Sigmoid colon (tissue), 7 donors: ENCODE data around the gene TSR2. TPM values are rescaled to one million over a fixed set of nuclear protein-coding genes. Genes with fewer than 3 reads are reported as not detected.
A peak's percentile ranks its signal among the peaks of the same experiment; 100 is the strongest.
"Not testable (repeated sequence)": the region's sequence is repeated elsewhere in the genome, so short reads cannot be mapped to it uniquely, and the experiment has no call there.

Source experiments
- DNase-seq: peaks from one replicate; pipeline ENCODE4 v3.0.0-alpha.2; 2019
- H3K27ac ChIP-seq, 4 donors: fragments of 200-600 bp; sonication (generic); one replicate each; pipeline ENCODE4 v1.5.1; 2016 to 2019; ENCODE audit warnings: mild to moderate bottlenecking in 1 of 4
- H3K27me3 ChIP-seq, 3 donors: fragments of 200-600 bp; sonication (generic); one replicate each; pipeline ENCODE4 v1.5.1; 2019; ENCODE audit warnings: mild to moderate bottlenecking in 1 of 3
- H3K36me3 ChIP-seq, 4 donors: fragments of 200-600 bp; sonication (generic); one replicate each; pipeline ENCODE4 v1.5.1; 2016 to 2019
- H3K4me1 ChIP-seq, 4 donors: fragments of 200-600 bp; sonication (generic); one replicate each; pipeline ENCODE4 v1.5.1; 2017 to 2019
- H3K4me3 ChIP-seq, 4 donors: fragments of 200-600 bp; sonication (generic); one replicate each; pipeline ENCODE4 v1.5.1; 2017 to 2019; ENCODE audit warnings: mild to moderate bottlenecking in 2 of 4, moderate library complexity in 1 of 4
- H3K9me3 ChIP-seq, 4 donors: fragments of 200-600 bp in 3 of 4; sonication (generic) in 3 of 4; one replicate each; pipeline versions ENCODE4 v1.5.1 to v1.6.1; 2013 to 2019
- CTCF ChIP-seq, 4 experiments: fragments of 450-650 bp in 3 of 4; fragments of 200-600 bp in 1 of 4; IDR thresholded peaks; one replicate each; pipeline ENCODE4 v1.5.1; 2016 to 2019; ENCODE audit warnings: antibody characterized with exemption in 4 of 4, mild to moderate bottlenecking in 3 of 4, moderate library complexity in 2 of 4
- EP300 ChIP-seq, 4 donors: sonication (generic); formaldehyde crosslinking; IDR thresholded peaks; one replicate each; pipeline ENCODE4 v1.6.1; 2017; ENCODE audit warnings: antibody characterized with exemption in 4 of 4
- POLR2A ChIP-seq, 2 donors: fragments of 450-650 bp; IDR thresholded peaks; one replicate each; pipeline ENCODE4 v1.6.1; 2016; ENCODE audit warnings: antibody characterized with exemption in 2 of 2, mild to moderate bottlenecking in 2 of 2, moderate library complexity in 2 of 2
- POLR2AphosphoS5 ChIP-seq, 4 donors: sonication (generic); formaldehyde crosslinking; IDR thresholded peaks; one replicate each; pipeline ENCODE4 v1.6.1; 2017; ENCODE audit warnings: antibody characterized with exemption in 4 of 4
- WGBS, 2 donors: extraction: QIAGEN DNeasy Blood & Tissue Kit; methylation state at CpG; one replicate each; pipeline ENCODE4 v1.1.7; 2013; 5-methylcytosine and 5-hydroxymethylcytosine counted together
- intact Hi-C: fragments of 100-400 bp; cut with DNase I; formaldehyde crosslinking; loops from one replicate; pipeline ENCODE4 v1.15.1; 2023
- polyA plus RNA-seq, 3 donors: library from polyadenylated mRNA; stranded (reverse); fragments of 200-250 nt; gene quantifications; one replicate each; pipeline ENCODE4 v1.2.3, GENCODE V29; 2013
- total RNA-seq, 4 donors: library from RNA; depleted of rRNA; stranded (reverse); fragments of >200 nt; gene quantifications; one replicate each; pipeline ENCODE4 v1.1.0, GENCODE V29; 2016
- donor health status: healthy with polysubstance abuse.
- donor health status: Bipolar disorder and iron deficiency.
- donor health status: healthy.

The TSR2 gene
- total and polyA plus RNA-seq, 7 donors, result 20.2 to 45.9 (median 29.3) TPM

GRCh38 chrX:54482839-54483593 lies 42.8 kb downstream of the TSR2 start:
- 21 to 65% methylated on average over 20 to 21 of the region's 21 CpGs for WGBS, 2 donors
- TF ChIP-seq POLR2AphosphoS5 (IDR thresholded peaks at IDR 0.05) (no peak), POLR2A (IDR thresholded peaks at IDR 0.05) (no peak), EP300 (IDR thresholded peaks at IDR 0.05) (no peak), CTCF (IDR thresholded peaks at IDR 0.05) (no peak)
- Histone ChIP-seq H3K4me1 (peaks cover 0 to 29% (median 20%) of the 10 kb centered on the region in 4 donors), H3K27ac (peak overlapping the region; percentile 66 to 74 (median 70)), H3K36me3 (no peaks in the 10 kb centered on the region), H3K4me3 (peak overlapping the region in 3 of 4 donors; percentile 31 to 35 (median 34)), H3K27me3 (no peaks in the 10 kb centered on the region), H3K9me3 (no peaks in the 10 kb centered on the region)
- no peak for DNase-seq
- intact Hi-C loops, result loop anchor here (5.0 kb wide), 1 partner anchor 49 kb away; the partner anchor contains the start of gene GNL3L

GRCh38 chrX:54483946-54484345 lies 43.7 kb downstream of the TSR2 start:
- H3K4me1 ChIP-seq, result peaks cover 0 to 29% (median 20%) of the 10 kb centered on the region in 4 donors
- H3K4me3 ChIP-seq, result no peak overlapping the region
- WGBS, 2 donors, result 33 to 68% methylated on average over 9 of the region's 9 CpGs
- TF ChIP-seq EP300 (IDR thresholded peaks at IDR 0.05) (no peak), POLR2AphosphoS5 (IDR thresholded peaks at IDR 0.05) (no peak), POLR2A (IDR thresholded peaks at IDR 0.05) (no peak), CTCF (IDR thresholded peaks at IDR 0.05) (no peak)
- no peak for DNase-seq
- H3K9me3 ChIP-seq, result no peaks in the 10 kb centered on the region
- H3K27me3 ChIP-seq, result no peaks in the 10 kb centered on the region
- H3K27ac ChIP-seq, result peak overlapping the region; percentile 66 to 74 (median 70)
- no peaks in the 10 kb centered on the region for H3K36me3 ChIP-seq
- intact Hi-C loops, result loop anchor here (5.0 kb wide), 1 partner anchor 48 kb away; the partner anchor contains the start of gene GNL3L

GRCh38 chrX:54484666-54485065 lies 44.5 kb downstream of the TSR2 start:
- intact Hi-C loops, result loop anchor here (5.0 kb wide), 1 partner anchor 48 kb away; the partner anchor contains the start of gene GNL3L
- H3K9me3 ChIP-seq, result no peaks in the 10 kb centered on the region
- peaks cover 0 to 25% (median 19%) of the 10 kb centered on the region in 4 donors for H3K4me1 ChIP-seq
- no peaks in the 10 kb centered on the region for H3K27me3 ChIP-seq
- H3K4me3 ChIP-seq, result no peak overlapping the region
- H3K36me3 ChIP-seq, result no peaks in the 10 kb centered on the region
- H3K27ac ChIP-seq, result peak overlapping the region in 3 of 4 donors; percentile 66 to 74 (median 70)
- WGBS, 2 donors, result 38 to 50% methylated on average over 3 of the region's 3 CpGs
- DNase-seq, result no peak
- TF ChIP-seq CTCF (IDR thresholded peaks at IDR 0.05) (no peak), POLR2A (IDR thresholded peaks at IDR 0.05) (no peak), EP300 (IDR thresholded peaks at IDR 0.05) (no peak), POLR2AphosphoS5 (IDR thresholded peaks at IDR 0.05) (no peak)

GRCh38 chrX:54489819-54490218 lies 49.6 kb downstream of the TSR2 start:
- intact Hi-C loops, result loop anchor here (10.0 kb wide), 2 partner anchors 315 to 515 kb away; partner anchors contain the start of genes APEX2 and MAGED2

GRCh38 chrX:54492340-54492739 lies 52.1 kb downstream of the TSR2 start:
- no peaks in the 10 kb centered on the region for H3K36me3 ChIP-seq
- no peaks in the 10 kb centered on the region for H3K27me3 ChIP-seq
- no peak for TF ChIP-seq POLR2A (IDR thresholded peaks at IDR 0.05)
- TF ChIP-seq CTCF (IDR thresholded peaks at IDR 0.05), result no peak
- no peak for TF ChIP-seq POLR2AphosphoS5 (IDR thresholded peaks at IDR 0.05)
- TF ChIP-seq EP300 (IDR thresholded peaks at IDR 0.05), result no peak
- no peak for DNase-seq
- 62 to 69% methylated on average over 6 of the region's 6 CpGs for WGBS, 2 donors
- intact Hi-C loops, result loop anchor here (10.0 kb wide), 2 partner anchors 312 to 512 kb away; partner anchors contain the start of genes APEX2 and MAGED2
- H3K9me3 ChIP-seq, result no peaks in the 10 kb centered on the region
- H3K27ac ChIP-seq, result peak overlapping the region in 1 of 4 donors; percentile 50
- H3K4me3 ChIP-seq, result no peak overlapping the region
- peaks cover 0 to 25% (median 14%) of the 10 kb centered on the region in 4 donors for H3K4me1 ChIP-seq

More at GRCh38 chrX:54489819-54490218, 49.6 kb downstream of the TSR2 start:
- WGBS, 2 donors, result 97 to 98% methylated on average over 5 of the region's 5 CpGs
- not testable (repeated sequence) for H3K27ac ChIP-seq, H3K27me3 ChIP-seq, H3K4me3 ChIP-seq, DNase-seq, H3K36me3 ChIP-seq, H3K9me3 ChIP-seq
- peaks cover 0 to 21% (median 12%) of the 10 kb centered on the region in 4 donors for H3K4me1 ChIP-seq
